Central memory CD4-positive, alpha-beta T cell (primary cell): ENCODE results near the gene TBC1D30.

Experiments used
- DNase-seq: peaks from one replicate; pipeline ENCODE4 v3.0.0; 2022

TBC1D30 gene

GRCh38 chr12:64915242-64915641, 90.8 kb downstream of the TBC1D30 start:
- no peak for DNase-seq

- no peak for DNase-seq
Observed at GRCh38 chr12:64916411-64917261, 92.2 kb downstream of the TBC1D30 start.

- no peak for DNase-seq
Observed at GRCh38 chr12:64918344-64918743, 93.9 kb downstream of the TBC1D30 start.

GRCh38 chr12:64918801-64919200, 94.4 kb downstream of the TBC1D30 start:
- DNase-seq, result no peak

- DNase-seq, result no peak
Observed at GRCh38 chr12:64922853-64923252, 98.4 kb downstream of the TBC1D30 start.

- no peak for DNase-seq
Observed at GRCh38 chr12:64923536-64923935, 99.1 kb downstream of the TBC1D30 start.
